GM23338 (cell line): ENCODE measurements around the gene DCAF5.

ENCODE experiments used
- CREB1 ChIP-seq: fragments of 250-450 bp; sonication (Bioruptor Pico); IDR thresholded peaks from 2 replicates; pipeline ENCODE4 v1.5.0; 2020; ENCODE audit warnings: low read depth, mild to moderate bottlenecking, moderate library complexity
- EZH2 ChIP-seq: fragments of 200-600 bp; sonication (generic); IDR thresholded peaks from one replicate; pipeline ENCODE4 v1.8.0; 2017; ENCODE audit warnings: antibody characterized with exemption, mild to moderate bottlenecking, low read depth; ENCODE audit not compliant: unreplicated experiment
- EZH2phosphoT487 ChIP-seq: fragments of 200-600 bp; sonication (generic); IDR thresholded peaks from one replicate; pipeline ENCODE4 v1.8.1; 2018; ENCODE audit warnings: antibody characterized with exemption; ENCODE audit not compliant: unreplicated experiment
- NANOG ChIP-seq: IDR thresholded peaks from 2 replicates; pipeline ENCODE4 v1.6.1; 2016; ENCODE audit warnings: antibody characterized with exemption, borderline replicate concordance
- POLR2AphosphoS5 ChIP-seq: IDR thresholded peaks from 2 replicates; pipeline ENCODE4 v1.6.1; 2016; ENCODE audit warnings: antibody characterized with exemption, low read depth
- STAT1 ChIP-seq: IDR thresholded peaks from one replicate; pipeline ENCODE4 v1.6.1; 2016; ENCODE audit warnings: antibody characterized with exemption; ENCODE audit not compliant: unreplicated experiment
- ZNF114 ChIP-seq: fragments of 250-450 bp; sonication (Bioruptor Pico); IDR thresholded peaks from 2 replicates; pipeline ENCODE4 v1.5.0; 2020; ENCODE audit warnings: mild to moderate bottlenecking, moderate library complexity
- ZNF331 ChIP-seq: fragments of 250-450 bp; sonication (Bioruptor Pico); IDR thresholded peaks from 2 replicates; pipeline ENCODE4 v1.5.0; 2020; ENCODE audit warnings: low read depth, mild to moderate bottlenecking, moderate library complexity
- TF ChIP-seq, protein P1 (sequence below), 2 experiments: fragments of 200-600 bp in 1 of 2; sonication (generic) in 1 of 2; conservative IDR thresholded peaks; 2 replicates each; pipeline versions ENCODE4 v1.5.1 to v1.6.1; 2016 to 2017; ENCODE audit warnings: antibody characterized with exemption in 2 of 2, low read depth in 2 of 2, mild to moderate bottlenecking in 2 of 2, moderate library complexity in 1 of 2
- TF ChIP-seq, protein P2 (sequence below): IDR thresholded peaks from one replicate; pipeline ENCODE4 v1.6.1; 2018; ENCODE audit warnings: antibody characterized with exemption; ENCODE audit not compliant: unreplicated experiment
- TF ChIP-seq, protein P3 (sequence below): fragments of 250-450 bp; sonication (Bioruptor Pico); IDR thresholded peaks from 2 replicates; pipeline ENCODE4 v1.5.0; 2020; ENCODE audit warnings: mild to moderate bottlenecking, moderate library complexity
- TF ChIP-seq, protein P4 (sequence below): IDR thresholded peaks from 2 replicates; pipeline ENCODE4 v1.6.1; 2016; ENCODE audit warnings: antibody characterized with exemption

DNA sequence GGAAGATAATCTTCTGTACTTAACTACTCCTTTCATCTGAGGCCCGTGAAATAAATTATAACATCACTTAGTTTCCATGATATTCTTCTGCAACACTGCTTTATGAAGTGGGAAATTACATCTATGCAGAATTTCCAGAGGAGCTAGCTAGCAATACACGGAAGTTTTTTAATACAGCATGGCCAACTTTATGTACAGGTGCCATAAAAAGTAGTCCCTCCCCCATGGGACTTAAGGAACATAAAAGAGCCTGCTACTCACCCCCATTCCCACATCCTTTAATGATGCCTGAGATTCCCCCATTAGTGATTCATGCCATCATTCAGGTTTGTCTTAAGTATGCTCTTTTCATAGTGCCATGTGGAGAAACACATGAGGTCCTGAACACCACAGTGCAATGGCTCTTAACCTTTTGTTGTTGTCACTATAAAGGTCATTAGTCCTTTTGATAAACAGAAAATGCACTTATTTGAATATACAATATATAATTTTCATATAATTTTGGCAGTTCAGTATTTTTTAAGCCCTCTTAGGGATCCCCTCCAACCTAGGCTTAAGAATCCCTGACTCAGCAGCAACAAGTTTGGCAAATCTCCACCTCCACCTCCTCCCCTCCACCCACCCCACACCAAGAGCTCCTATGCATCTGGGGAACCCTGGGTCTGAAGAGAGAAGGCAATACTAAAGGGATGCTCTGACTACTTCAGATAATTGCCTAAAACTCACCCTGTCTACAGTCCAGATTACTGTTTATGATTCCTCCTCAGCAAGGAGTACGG, 37.3 kb downstream of the DCAF5 start:
- TF ChIP-seq, protein P1, sequence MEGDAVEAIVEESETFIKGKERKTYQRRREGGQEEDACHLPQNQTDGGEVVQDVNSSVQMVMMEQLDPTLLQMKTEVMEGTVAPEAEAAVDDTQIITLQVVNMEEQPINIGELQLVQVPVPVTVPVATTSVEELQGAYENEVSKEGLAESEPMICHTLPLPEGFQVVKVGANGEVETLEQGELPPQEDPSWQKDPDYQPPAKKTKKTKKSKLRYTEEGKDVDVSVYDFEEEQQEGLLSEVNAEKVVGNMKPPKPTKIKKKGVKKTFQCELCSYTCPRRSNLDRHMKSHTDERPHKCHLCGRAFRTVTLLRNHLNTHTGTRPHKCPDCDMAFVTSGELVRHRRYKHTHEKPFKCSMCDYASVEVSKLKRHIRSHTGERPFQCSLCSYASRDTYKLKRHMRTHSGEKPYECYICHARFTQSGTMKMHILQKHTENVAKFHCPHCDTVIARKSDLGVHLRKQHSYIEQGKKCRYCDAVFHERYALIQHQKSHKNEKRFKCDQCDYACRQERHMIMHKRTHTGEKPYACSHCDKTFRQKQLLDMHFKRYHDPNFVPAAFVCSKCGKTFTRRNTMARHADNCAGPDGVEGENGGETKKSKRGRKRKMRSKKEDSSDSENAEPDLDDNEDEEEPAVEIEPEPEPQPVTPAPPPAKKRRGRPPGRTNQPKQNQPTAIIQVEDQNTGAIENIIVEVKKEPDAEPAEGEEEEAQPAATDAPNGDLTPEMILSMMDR (conservative IDR thresholded peaks at IDR 0.05; ENCODE audit: low read depth in 2 of 2), result no peak
- TF ChIP-seq CREB1 (CRISPR knock-in tag), result no peak
- no peak for TF ChIP-seq POLR2AphosphoS5
- TF ChIP-seq, protein P2, sequence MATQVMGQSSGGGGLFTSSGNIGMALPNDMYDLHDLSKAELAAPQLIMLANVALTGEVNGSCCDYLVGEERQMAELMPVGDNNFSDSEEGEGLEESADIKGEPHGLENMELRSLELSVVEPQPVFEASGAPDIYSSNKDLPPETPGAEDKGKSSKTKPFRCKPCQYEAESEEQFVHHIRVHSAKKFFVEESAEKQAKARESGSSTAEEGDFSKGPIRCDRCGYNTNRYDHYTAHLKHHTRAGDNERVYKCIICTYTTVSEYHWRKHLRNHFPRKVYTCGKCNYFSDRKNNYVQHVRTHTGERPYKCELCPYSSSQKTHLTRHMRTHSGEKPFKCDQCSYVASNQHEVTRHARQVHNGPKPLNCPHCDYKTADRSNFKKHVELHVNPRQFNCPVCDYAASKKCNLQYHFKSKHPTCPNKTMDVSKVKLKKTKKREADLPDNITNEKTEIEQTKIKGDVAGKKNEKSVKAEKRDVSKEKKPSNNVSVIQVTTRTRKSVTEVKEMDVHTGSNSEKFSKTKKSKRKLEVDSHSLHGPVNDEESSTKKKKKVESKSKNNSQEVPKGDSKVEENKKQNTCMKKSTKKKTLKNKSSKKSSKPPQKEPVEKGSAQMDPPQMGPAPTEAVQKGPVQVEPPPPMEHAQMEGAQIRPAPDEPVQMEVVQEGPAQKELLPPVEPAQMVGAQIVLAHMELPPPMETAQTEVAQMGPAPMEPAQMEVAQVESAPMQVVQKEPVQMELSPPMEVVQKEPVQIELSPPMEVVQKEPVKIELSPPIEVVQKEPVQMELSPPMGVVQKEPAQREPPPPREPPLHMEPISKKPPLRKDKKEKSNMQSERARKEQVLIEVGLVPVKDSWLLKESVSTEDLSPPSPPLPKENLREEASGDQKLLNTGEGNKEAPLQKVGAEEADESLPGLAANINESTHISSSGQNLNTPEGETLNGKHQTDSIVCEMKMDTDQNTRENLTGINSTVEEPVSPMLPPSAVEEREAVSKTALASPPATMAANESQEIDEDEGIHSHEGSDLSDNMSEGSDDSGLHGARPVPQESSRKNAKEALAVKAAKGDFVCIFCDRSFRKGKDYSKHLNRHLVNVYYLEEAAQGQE, result no peak
- TF ChIP-seq, protein P3, sequence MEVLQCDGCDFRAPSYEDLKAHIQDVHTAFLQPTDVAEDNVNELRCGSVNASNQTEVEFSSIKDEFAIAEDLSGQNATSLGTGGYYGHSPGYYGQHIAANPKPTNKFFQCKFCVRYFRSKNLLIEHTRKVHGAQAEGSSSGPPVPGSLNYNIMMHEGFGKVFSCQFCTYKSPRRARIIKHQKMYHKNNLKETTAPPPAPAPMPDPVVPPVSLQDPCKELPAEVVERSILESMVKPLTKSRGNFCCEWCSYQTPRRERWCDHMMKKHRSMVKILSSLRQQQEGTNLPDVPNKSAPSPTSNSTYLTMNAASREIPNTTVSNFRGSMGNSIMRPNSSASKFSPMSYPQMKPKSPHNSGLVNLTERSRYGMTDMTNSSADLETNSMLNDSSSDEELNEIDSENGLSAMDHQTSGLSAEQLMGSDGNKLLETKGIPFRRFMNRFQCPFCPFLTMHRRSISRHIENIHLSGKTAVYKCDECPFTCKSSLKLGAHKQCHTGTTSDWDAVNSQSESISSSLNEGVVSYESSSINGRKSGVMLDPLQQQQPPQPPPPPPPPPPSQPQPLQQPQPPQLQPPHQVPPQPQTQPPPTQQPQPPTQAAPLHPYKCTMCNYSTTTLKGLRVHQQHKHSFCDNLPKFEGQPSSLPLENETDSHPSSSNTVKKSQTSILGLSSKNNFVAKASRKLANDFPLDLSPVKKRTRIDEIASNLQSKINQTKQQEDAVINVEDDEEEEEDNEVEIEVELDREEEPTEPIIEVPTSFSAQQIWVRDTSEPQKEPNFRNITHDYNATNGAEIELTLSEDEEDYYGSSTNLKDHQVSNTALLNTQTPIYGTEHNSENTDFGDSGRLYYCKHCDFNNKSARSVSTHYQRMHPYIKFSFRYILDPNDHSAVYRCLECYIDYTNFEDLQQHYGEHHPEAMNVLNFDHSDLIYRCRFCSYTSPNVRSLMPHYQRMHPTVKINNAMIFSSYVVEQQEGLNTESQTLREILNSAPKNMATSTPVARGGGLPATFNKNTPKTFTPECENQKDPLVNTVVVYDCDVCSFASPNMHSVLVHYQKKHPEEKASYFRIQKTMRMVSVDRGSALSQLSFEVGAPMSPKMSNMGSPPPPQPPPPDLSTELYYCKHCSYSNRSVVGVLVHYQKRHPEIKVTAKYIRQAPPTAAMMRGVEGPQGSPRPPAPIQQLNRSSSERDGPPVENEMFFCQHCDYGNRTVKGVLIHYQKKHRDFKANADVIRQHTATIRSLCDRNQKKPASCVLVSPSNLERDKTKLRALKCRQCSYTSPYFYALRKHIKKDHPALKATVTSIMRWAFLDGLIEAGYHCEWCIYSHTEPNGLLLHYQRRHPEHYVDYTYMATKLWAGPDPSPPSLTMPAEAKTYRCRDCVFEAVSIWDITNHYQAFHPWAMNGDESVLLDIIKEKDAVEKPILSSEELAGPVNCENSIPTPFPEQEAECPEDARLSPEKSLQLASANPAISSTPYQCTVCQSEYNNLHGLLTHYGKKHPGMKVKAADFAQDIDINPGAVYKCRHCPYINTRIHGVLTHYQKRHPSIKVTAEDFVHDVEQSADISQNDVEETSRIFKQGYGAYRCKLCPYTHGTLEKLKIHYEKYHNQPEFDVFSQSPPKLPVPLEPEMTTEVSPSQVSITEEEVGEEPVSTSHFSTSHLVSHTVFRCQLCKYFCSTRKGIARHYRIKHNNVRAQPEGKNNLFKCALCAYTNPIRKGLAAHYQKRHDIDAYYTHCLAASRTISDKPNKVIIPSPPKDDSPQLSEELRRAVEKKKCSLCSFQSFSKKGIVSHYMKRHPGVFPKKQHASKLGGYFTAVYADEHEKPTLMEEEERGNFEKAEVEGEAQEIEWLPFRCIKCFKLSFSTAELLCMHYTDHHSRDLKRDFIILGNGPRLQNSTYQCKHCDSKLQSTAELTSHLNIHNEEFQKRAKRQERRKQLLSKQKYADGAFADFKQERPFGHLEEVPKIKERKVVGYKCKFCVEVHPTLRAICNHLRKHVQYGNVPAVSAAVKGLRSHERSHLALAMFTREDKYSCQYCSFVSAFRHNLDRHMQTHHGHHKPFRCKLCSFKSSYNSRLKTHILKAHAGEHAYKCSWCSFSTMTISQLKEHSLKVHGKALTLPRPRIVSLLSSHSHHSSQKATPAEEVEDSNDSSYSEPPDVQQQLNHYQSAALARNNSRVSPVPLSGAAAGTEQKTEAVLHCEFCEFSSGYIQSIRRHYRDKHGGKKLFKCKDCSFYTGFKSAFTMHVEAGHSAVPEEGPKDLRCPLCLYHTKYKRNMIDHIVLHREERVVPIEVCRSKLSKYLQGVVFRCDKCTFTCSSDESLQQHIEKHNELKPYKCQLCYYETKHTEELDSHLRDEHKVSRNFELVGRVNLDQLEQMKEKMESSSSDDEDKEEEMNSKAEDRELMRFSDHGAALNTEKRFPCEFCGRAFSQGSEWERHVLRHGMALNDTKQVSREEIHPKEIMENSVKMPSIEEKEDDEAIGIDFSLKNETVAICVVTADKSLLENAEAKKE (CRISPR knock-in tag), result no peak
- TF ChIP-seq EZH2phosphoT487, result no peak
- TF ChIP-seq EZH2, result no peak
- TF ChIP-seq ZNF331, result no peak
- TF ChIP-seq, protein P4, sequence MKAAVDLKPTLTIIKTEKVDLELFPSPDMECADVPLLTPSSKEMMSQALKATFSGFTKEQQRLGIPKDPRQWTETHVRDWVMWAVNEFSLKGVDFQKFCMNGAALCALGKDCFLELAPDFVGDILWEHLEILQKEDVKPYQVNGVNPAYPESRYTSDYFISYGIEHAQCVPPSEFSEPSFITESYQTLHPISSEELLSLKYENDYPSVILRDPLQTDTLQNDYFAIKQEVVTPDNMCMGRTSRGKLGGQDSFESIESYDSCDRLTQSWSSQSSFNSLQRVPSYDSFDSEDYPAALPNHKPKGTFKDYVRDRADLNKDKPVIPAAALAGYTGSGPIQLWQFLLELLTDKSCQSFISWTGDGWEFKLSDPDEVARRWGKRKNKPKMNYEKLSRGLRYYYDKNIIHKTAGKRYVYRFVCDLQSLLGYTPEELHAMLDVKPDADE, result no peak
- no peak for TF ChIP-seq ZNF114 (CRISPR knock-in tag)
- no peak for TF ChIP-seq STAT1
- no peak for TF ChIP-seq NANOG
